GM12892 (cell line): ENCODE data around the gene FKBP6.
"Not testable (repeated sequence)": the region's sequence is repeated elsewhere in the genome, so short reads cannot be mapped to it uniquely, and the experiment has no call there.

Experiments used
- POLR2AphosphoS5 ChIP-seq: IDR thresholded peaks from 2 replicates; pipeline ENCODE4 v1.6.1; 2011; ENCODE audit warnings: low read depth, low read length, control low read depth
- TAF1 ChIP-seq: IDR thresholded peaks from 2 replicates; pipeline ENCODE4 v1.6.1; 2011; ENCODE audit warnings: low read depth, mild to moderate bottlenecking, control low read depth, low read length, borderline replicate concordance

DNA sequence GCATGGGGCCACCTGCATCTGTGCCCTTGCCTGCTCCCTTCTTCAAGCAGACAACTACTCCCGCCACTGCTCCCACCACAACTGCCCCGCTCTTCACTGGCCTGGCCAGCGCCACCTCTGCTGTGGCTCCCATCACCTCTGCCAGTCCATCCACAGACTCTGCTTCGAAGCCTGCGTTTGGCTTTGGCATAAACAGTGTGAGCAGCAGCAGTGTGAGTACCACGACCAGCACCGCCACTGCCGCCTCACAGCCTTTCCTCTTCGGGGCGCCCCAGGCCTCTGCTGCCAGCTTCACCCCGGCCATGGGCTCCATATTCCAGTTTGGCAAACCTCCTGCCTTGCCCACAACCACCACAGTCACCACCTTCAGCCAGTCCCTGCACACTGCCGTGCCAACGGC lies 30.7 kb upstream of the FKBP6 start:
- not testable (repeated sequence) for TF ChIP-seq POLR2AphosphoS5, TAF1
